ENCODE measurements around the gene CCL2. TPM values are rescaled to one million over a fixed set of nuclear protein-coding genes. Genes with fewer than 3 reads are reported as not detected.

Gene CCL2
- total and polyA plus RNA-seq, 2 of the 8 experiments (the other 6 are each of a cell fraction or from before 2014, with no cell fraction given) = 3.0 to 3.7 TPM

- CTCF ChIA-PET (ENCODE audit: partially characterized antibody) = no interaction called here
- FAIRE-seq = no peak
Observed at GRCh38 chr17:34260861-34261260, 5.8 kb downstream of the CCL2 start.

More at GRCh38 chr17:34260861-34261260, 5.8 kb downstream of the CCL2 start:
- no peaks in the 10 kb centered on the region for H4K20me1 ChIP-seq (replicated peaks in 1 of 2; ENCODE audit: control insufficient read depth in 1 of 2, insufficient read depth in 2 of 2, low read length in 2 of 2)
- no peak overlapping the region for H3K9ac ChIP-seq (replicated peaks in 1 of 4; ENCODE audit: extremely low read depth in 1 of 4, low read depth in 3 of 4, low read length in 3 of 4)
- H2BK5ac ChIP-seq (ENCODE audit: low read depth, low read length) = no peak overlapping the region
- H3K18ac ChIP-seq (ENCODE audit: extremely low read depth, low read length) = no peak overlapping the region
- H3K4me2 ChIP-seq (ENCODE audit: insufficient read depth in 1 of 2, low read depth in 2 of 2, low read length in 2 of 2) = no peak overlapping the region
- H4K5ac ChIP-seq (ENCODE audit: insufficient read length, low read depth, low read length) = no peak overlapping the region
- 79% methylated on average over 4 of the region's 4 CpGs; no CpG with 5 or more reads in 1 of the 2 experiments for WGBS, 2 experiments (ENCODE audit: extremely low coverage in 1 of 2, insufficient coverage in 1 of 2, insufficient read length in 1 of 2, insufficient replicate concordance in 2 of 2, low coverage in 1 of 2, low lambda C conversion rate in 2 of 2, missing lambda C conversion rate in 1 of 2)
- no peaks in the 10 kb centered on the region for H3K9me3 ChIP-seq (ENCODE audit: insufficient read depth in 2 of 2, low read depth in 1 of 2, low read length in 1 of 2)
- H3K27me3 ChIP-seq (replicated peaks in 1 of 4; ENCODE audit: control insufficient read depth in 3 of 4, extremely low read depth in 1 of 4, insufficient read depth in 3 of 4, low read length in 3 of 4) = no peaks in the 10 kb centered on the region
- H4K91ac ChIP-seq (replicated peaks; ENCODE audit: insufficient read length, low read length) = no peak overlapping the region
- no peaks in the 10 kb centered on the region for H3K36me3 ChIP-seq (ENCODE audit: control insufficient read depth in 2 of 4, insufficient read depth in 4 of 4, low read length in 3 of 4)
- H2BK15ac ChIP-seq (ENCODE audit: low read length) = no peak overlapping the region
- no peak overlapping the region for H3K23ac ChIP-seq (ENCODE audit: insufficient read length)
- H2BK120ac ChIP-seq (replicated peaks; ENCODE audit: low read depth, low read length) = no peak overlapping the region
- no peak overlapping the region for H3K14ac ChIP-seq (ENCODE audit: insufficient read length)
- H4K8ac ChIP-seq (ENCODE audit: extremely low read depth, insufficient read depth, low read length) = no peak overlapping the region
- no peak overlapping the region for H2BK20ac ChIP-seq (ENCODE audit: low read length)
- H3K4ac ChIP-seq (replicated peaks; ENCODE audit: insufficient read length, low read depth, low read length) = no peak overlapping the region
- no peaks in the 10 kb centered on the region for H3K23me2 ChIP-seq (ENCODE audit: low read depth, low read length)
- no peak overlapping the region for H3K56ac ChIP-seq (replicated peaks; ENCODE audit: insufficient read length, low read depth, low read length)
- H2AK5ac ChIP-seq (ENCODE audit: low read depth, low read length) = no peak overlapping the region
- H3K79me1 ChIP-seq (ENCODE audit: low read depth, low read length) = no peaks in the 10 kb centered on the region
- no peaks in the 10 kb centered on the region for H3K79me2 ChIP-seq (ENCODE audit: control insufficient read depth in 1 of 2, insufficient read depth in 2 of 2, low read length in 2 of 2)
- H3K27ac ChIP-seq (ENCODE audit: low read depth, low read length) = no peak overlapping the region
- H2AFZ ChIP-seq (ENCODE audit: low read length) = no peak overlapping the region
- no peak for TF ChIP-seq NRF1 (IDR thresholded peaks at IDR 0.05; ENCODE audit: low read depth, low read length)
- no peak for TF ChIP-seq CBX5 (IDR thresholded peaks at IDR 0.05; ENCODE audit: low read depth, low read length)
- TF ChIP-seq FOSL1 (IDR thresholded peaks at IDR 0.05; ENCODE audit: insufficient read depth, low read depth, low read length) = no peak
- no peak for TF ChIP-seq SP4 (IDR thresholded peaks at IDR 0.05; ENCODE audit: low read length)
- TF ChIP-seq, protein P1, sequence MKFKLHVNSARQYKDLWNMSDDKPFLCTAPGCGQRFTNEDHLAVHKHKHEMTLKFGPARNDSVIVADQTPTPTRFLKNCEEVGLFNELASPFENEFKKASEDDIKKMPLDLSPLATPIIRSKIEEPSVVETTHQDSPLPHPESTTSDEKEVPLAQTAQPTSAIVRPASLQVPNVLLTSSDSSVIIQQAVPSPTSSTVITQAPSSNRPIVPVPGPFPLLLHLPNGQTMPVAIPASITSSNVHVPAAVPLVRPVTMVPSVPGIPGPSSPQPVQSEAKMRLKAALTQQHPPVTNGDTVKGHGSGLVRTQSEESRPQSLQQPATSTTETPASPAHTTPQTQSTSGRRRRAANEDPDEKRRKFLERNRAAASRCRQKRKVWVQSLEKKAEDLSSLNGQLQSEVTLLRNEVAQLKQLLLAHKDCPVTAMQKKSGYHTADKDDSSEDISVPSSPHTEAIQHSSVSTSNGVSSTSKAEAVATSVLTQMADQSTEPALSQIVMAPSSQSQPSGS (IDR thresholded peaks at IDR 0.05; ENCODE audit: low read length) = no peak
- no peak for TF ChIP-seq ZNF274 (IDR thresholded peaks at IDR 0.05; ENCODE audit: borderline replicate concordance, extremely low read depth, low read length)
- TF ChIP-seq RFX5 (IDR thresholded peaks at IDR 0.05; ENCODE audit: borderline replicate concordance, low read depth, low read length) = no peak
- no peak for TF ChIP-seq CTBP2 (IDR thresholded peaks at IDR 0.05; ENCODE audit: borderline replicate concordance, insufficient read depth, insufficient read length, low read length)
- TF ChIP-seq GABPA (IDR thresholded peaks at IDR 0.05; ENCODE audit: borderline replicate concordance, insufficient read depth, low read length) = no peak
- no peak for TF ChIP-seq SIRT6 (IDR thresholded peaks at IDR 0.05; ENCODE audit: low read length)
- POLR2A ChIA-PET (ENCODE audit: partially characterized antibody) = no interaction called here
- DNase-seq (ENCODE audit: low read depth in 1 of 2, low spot score in 2 of 2) = no peak
- no peaks in the 10 kb centered on the region; a peak in 1 of 7 replicates for H3K4me1 ChIP-seq (replicated peaks in 1 of 4; ENCODE audit: control insufficient read depth in 3 of 4, insufficient read depth in 4 of 4, low read length in 3 of 4)
- H2BK12ac ChIP-seq (ENCODE audit: low read depth, low read length) = no peak overlapping the region
- H3K4me3 ChIP-seq (ENCODE audit: extremely low read depth in 1 of 4, insufficient read depth in 2 of 4, low read depth in 3 of 4, low read length in 4 of 4) = no peak overlapping the region
